Measurements from ENCODE around the gene DIAPH3.
"Not testable (repeated sequence)": the region's sequence is repeated elsewhere in the genome, so short reads cannot be mapped to it uniquely, and the experiment has no call there.

Gene DIAPH3

DNA sequence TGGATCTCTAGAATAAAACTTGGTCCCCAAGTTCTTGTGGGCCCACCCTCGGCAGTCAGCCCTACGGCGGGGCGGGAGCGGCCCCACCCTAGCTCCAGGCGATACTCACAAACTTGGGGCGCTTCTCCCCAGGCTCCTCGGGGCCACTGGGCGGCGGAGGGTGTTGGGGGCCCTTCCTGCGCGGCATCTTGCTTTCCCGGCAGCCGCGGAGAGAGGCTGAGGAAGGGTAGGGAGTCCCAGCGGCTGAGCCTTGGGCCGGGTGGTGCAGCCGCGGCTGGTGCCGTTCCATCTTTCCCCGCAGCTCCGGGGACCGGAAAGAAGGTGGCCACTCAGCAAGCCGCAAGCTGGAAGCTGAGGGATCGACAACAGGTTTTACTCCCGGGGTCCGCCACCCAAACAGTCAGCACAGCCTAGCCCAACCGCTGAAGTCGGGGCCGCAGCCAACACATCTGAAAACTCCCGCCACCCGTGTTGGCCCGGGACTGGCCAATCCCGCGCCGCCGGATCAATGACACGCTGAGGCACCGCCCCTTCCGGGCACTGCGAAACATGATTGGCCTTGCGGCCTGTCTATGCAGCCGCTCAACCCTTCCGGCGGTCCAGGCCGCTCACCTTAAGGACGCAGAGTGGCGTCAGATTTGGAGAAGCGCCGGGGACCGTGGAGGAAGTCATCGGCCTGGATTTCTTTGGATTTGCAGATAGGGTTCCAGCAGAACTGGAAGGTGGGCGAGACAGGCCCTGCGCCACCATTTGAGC lies at the start of gene DIAPH3:
Gene DIAPH3 (minus strand): TSS at position 451 of the 756 bp plus-strand sequence. CDS start 162 bp downstream, at position 289.
- peak; percentile 91 to 93 for DNase-seq

GRCh38 chr13:60213236-60213744 lies 49.6 kb upstream of the DIAPH3 start:
- DNase-seq, result no peak

DNA sequence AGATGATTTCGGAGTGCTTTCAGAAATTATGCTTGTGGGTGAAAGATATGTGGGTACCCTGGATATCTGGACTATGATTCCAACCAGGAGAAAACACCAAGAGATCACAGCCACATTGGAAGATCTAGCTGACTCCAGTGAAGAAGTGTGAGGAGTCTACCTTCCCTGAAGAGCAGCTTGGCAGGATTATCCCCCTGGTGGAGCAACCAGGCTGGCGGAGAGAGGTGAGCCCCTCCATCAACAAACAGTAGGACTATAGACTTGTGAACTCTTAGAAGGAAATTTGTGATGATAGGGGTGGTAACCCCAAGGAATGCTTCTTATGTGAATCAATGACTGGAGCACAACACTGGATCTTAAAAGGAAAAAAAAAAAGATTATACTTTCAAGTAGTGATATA lies 47.8 kb upstream of the DIAPH3 start:
- DNase-seq, result no peak

DNA sequence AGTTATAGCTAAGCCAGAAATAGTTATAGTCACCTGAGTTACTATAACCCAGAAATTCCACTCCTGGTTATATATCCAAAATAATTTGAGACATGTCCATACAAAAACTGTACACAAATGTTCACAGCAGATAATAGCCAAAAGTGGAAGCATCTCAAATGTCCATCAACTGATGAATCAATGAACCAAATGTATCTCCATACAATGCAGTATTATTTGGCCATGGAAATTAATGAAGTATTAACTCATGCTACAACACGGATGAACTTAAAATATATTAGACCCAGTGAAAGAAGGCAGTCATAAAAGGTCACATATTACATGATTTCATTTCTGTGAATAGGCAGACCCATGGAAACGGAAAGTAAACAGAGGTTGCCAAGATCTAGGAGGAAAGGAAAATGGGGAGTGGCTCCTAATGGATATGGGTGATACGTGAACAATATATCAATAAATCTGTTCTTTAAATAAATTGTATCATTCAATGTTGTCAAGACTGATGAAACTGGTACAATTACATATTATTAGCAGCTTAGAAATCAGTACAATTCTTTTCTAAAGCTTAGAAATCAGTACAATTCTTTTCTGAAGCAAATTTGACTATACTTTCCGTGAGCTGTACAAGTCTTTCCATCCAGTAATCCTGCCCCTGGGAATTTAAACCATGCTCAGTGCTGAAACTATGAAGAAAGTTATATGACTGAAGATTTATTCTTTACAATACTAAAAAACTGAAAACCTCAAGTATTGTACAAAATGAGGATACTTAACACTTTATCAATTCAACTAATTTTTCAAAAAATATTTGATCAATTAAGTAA lies 47.0 kb upstream of the DIAPH3 start:
- DNase-seq, result no peak

DNA sequence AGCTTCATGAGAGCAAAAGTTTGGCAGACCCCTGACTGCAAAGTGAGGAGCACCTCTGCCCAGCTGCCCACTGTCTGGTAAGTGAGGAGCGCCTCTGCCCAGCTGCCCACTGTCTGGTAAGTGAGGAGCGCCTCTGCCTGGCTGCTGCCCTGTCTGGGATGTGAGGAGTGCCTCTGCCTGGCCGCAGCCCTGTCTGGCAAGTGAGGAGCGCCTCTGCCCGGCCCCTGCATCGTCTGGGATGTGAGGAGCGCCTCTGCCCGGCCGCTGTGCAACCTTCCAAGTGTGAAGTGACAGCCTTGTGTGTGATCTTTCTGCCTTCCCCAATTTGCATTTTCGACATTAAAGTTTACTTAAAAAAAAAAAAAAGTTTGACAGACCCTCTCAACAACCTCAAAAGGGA lies 41.8 kb upstream of the DIAPH3 start:
- not testable (repeated sequence) for DNase-seq

DNA sequence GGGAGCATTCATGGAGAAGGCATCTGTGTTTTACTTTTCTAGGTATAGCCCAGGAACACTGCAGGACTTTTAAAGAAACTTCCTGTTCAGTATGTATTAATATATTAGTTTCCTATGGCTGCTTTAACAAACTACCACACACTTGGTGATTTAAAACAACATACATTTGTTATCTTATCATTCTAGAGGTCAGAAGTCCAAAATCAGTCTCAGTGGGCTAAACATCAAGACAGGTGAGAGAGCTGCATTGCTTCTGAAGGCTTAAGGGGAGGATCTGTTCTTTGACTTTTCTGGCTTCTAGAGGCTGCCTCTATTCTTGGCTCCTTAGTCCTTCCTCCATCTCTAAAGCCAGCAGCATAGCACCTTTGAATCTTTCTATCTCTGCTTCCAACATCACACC lies 37.6 kb upstream of the DIAPH3 start:
- DNase-seq, result no peak

DNA sequence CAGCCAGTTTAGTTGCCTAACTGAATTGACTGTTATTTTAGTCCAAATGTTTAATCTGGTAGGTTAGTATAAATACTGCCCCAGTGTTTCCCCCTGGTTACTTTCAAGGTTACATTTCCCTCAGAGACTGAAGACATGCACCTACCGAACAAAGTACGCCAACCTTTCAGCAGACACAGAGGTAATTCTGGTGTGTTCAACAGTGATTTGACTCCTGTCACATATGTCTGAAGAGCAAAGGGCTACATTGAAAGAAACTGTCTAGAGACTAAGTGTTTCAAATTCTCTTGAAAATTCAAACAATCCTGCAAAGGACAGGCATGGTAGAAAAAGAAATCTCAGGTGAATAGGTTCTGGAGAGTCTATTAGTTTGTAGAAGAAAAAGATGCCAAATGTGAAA lies 32.2 kb upstream of the DIAPH3 start:
- not testable (repeated sequence) for DNase-seq

DNA sequence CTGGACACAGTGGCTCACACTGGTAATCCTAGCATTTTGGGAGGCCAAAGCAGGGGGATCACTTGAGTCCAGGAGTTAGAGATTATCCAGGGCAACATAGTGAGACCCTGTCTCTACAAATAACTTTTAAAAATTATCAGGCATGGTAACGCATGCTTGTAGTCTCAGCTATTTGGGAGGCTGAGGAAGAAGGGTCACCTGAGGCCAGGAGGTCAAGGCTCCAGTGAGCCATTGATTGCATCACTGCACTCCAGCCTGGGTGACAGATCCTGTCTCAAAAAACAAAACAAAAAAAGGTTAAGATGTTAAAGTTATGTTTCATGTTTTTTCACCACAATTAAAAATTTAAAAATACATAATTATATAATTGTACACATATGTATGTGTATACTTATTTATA lies 19.2 kb upstream of the DIAPH3 start:
- no peak for DNase-seq

DNA sequence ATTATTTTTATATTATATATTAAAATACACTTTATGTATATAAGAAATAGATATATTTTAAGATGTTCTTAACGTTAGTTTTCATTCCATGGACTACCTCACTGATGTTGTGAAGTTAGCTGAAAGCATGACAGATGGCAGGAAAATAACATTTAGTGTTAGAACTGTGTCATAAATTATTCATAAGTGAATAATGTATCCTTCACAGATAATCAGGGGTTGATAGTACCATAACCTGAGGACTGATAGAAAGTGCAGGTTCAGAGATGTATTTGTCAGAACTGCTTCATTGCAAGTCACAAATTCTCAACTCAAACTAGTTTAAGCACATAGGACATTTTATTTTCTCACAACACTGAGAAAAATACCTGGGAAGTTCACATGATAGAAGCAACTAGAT lies 14.6 kb upstream of the DIAPH3 start:
- no peak for DNase-seq

DNA sequence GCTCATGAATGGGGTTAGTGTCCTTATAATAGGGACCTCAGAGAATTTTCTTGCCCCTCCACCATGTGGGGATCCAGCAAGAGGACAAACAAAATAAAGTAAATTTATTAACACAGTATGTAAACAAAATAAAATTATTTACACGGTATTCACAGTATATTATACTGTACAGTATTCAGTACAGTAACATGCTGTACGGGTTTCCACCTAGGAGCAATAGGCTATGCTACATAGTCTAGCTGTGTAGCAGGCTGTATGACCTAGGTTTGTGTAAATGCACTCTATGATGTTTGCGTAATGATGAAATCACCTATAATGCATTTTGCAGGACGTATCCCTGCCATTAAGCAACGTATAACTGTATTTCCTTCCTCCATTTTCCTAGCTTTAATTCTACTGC lies 11.8 kb upstream of the DIAPH3 start:
- no peak for DNase-seq

DNA sequence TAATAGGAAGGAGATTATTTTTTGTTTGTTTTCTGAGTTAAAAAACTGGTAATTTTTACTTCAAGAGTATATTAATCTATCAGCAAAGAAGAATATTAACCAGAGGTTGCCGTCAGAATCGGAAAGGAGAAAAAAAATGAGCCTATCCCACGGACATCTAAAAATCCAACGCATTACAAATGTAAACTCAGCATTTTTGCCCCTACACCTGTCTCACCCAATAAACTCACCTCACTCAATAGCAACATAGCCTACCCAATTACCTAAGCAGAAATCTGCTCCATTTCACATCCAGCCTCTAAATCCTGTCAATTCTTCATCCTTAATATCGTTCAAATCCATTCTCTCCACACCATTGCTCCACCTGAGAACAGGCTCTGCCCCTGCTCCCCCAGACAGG lies 10.4 kb upstream of the DIAPH3 start:
- DNase-seq, result no peak

- no peak for DNase-seq
Measured at GRCh38 chr13:60172111-60172510, 8.4 kb upstream of the DIAPH3 start.

GRCh38 chr13:60170414-60170813 lies 6.7 kb upstream of the DIAPH3 start:
- no peak for DNase-seq

- DNase-seq, result no peak
Measured at GRCh38 chr13:60169239-60170031, 5.7 kb upstream of the DIAPH3 start.

DNA sequence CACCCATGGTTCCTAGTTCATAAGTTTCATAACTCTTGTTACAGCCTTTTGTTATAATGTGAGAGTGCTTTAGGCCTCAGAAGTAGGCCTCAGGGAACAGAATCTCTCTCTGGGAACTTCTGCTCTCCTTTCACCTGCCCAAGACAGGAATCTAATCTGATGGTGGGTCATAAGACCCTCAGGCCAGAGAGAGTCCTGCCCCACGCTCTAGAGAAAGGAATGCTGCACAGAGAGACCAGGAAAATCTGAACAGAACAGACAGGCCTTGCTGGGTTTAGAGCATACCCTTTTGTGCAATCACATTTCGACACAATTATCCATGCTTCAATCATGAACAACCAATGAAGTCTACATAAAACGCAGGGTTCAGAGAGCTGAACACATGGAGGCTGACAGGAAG lies 3.4 kb upstream of the DIAPH3 start:
- DNase-seq, result no peak

GRCh38 chr13:60165391-60166099 lies 1.8 kb upstream of the DIAPH3 start:
- no peak for DNase-seq

- peak in 1 of 2 donors; percentile 3 for DNase-seq
Measured at GRCh38 chr13:60164234-60164889, 634 bp upstream of the DIAPH3 start.

DNA sequence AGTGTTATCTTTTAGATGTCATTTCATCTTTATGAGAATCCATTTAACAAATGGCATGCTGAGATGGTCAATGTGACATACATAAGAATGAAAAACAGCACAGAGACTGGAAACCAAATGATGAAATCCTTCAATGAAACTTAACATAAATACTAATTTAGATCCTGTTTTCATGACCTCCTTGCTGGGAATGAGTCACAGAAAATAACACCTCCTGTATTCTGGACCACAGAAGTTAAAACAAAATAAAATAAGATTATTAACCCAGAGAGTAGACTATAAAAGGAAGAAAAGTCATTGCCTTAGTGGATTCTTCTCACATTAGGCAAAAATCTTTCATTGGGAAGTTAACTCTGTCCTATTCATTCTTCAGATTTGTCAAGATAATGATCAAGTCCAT lies 1.6 kb downstream of the DIAPH3 start:
- DNase-seq, result no peak

GRCh38 chr13:60158321-60158801 lies 5.4 kb downstream of the DIAPH3 start:
- no peak for DNase-seq

GRCh38 chr13:60155978-60156377 lies 7.8 kb downstream of the DIAPH3 start:
- no peak for DNase-seq

DNA sequence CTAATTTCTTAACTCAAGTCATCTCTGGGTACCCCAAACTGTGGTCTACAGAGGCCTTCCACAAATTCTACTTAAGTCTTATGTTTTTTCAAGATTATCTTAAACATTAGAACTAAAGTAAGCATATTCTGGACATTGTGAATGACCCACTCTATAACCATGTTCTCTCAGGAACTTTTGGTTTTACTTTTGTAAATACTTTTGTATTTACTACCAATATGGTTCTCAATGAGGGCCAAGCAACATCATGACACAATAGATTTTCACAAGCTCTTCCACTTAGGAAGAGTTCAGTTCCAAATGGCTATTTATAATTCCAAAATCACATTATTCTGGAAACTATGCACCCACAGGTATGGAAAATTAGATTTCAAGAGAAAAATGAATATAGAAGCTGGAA lies 10.8 kb downstream of the DIAPH3 start:
- no peak for DNase-seq

- DNase-seq, result no peak
Measured at GRCh38 chr13:60152114-60152513, 11.6 kb downstream of the DIAPH3 start.
